GM13977 (cell line): ENCODE measurements around the gene NEMP1.
"Not testable (repeated sequence)": the region's sequence is repeated elsewhere in the genome, so short reads cannot be mapped to it uniquely, and the experiment has no call there.

ENCODE experiments used
- DNase-seq: peaks from one replicate; pipeline ENCODE4 v3.0.0; 2012; ENCODE audit warnings: low spot score
- in situ Hi-C: fragments of 300-500 bp; cut with MboI; formaldehyde crosslinking; loops from one replicate; pipeline ENCODE4 v1.12.0; 2022; ENCODE audit warnings: low sequenced_read_pairs, low pct_unique_long_range_greater_than_20kb, mixed read lengths, inconsistent platforms; ENCODE audit not compliant: unreplicated experiment
- TF ChIP-seq, protein P1 (sequence below): IDR thresholded peaks from 2 replicates; pipeline ENCODE4 v1.5.1; 2012; ENCODE audit warnings: mild to moderate bottlenecking, control low read depth; ENCODE audit not compliant: insufficient read depth; ENCODE audit errors: extremely low read depth, missing control alignments

Gene NEMP1

DNA sequence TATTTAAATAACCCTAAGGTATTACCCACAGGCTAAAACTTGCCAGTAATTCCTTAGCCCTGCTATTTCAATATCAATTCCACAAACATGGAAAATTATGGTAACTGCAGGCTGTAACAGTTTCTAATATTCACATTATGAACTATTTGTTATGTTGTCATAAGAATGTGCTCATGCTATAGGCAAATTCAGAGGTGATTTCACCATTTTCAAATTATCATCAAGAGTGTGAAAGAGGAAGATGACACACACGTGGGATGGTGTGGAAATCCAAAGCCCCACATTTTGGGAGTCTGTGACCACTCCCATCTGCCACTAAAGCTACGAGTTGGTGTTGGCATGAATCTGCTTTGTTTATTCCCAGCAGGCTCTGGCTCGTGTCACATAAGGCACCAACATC is 22.8 kb downstream of the NEMP1 start:
- in situ Hi-C loops: no loop called here
- TF ChIP-seq, protein P1, sequence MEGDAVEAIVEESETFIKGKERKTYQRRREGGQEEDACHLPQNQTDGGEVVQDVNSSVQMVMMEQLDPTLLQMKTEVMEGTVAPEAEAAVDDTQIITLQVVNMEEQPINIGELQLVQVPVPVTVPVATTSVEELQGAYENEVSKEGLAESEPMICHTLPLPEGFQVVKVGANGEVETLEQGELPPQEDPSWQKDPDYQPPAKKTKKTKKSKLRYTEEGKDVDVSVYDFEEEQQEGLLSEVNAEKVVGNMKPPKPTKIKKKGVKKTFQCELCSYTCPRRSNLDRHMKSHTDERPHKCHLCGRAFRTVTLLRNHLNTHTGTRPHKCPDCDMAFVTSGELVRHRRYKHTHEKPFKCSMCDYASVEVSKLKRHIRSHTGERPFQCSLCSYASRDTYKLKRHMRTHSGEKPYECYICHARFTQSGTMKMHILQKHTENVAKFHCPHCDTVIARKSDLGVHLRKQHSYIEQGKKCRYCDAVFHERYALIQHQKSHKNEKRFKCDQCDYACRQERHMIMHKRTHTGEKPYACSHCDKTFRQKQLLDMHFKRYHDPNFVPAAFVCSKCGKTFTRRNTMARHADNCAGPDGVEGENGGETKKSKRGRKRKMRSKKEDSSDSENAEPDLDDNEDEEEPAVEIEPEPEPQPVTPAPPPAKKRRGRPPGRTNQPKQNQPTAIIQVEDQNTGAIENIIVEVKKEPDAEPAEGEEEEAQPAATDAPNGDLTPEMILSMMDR: no peak
- no peak for DNase-seq

DNA sequence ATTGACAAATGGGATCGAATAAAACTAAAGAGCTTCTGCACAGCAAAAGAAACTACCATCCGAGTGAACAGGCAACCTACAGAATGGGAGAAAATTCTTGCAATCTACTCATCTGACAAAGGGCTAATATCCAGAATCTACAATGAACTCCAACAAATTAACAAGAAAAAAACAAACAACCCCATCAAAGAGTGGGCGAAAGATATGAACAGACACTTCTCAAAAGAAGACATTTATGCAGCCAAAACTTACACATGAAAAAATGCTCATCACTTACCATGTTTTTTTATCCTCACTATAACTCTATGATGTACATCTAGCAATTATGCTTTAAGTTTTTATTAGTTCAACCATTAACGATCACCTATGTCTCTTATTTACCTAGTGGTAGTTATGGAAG is 24.7 kb downstream of the NEMP1 start:
- DNase-seq, in situ Hi-C loops: not testable (repeated sequence)

DNA sequence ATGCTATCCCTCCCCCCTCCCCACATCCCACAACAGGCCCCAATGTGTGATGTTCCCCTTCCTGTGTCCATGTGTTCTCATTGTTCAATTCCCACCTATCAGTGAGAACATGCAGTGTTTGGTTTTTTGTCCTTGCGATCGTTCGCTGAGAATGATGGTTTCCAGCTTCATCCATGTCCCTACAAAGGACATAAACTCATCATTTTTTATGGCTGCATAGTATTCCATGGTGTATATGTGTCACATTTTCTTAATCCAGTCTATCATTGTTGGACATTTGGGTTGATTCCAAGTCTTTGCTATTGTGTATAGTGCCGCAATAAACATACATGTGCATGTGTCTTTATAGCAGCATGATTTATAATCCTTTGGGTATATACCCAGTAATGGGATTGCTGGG is 25.4 kb downstream of the NEMP1 start:
- DNase-seq, in situ Hi-C loops: not testable (repeated sequence)

DNA sequence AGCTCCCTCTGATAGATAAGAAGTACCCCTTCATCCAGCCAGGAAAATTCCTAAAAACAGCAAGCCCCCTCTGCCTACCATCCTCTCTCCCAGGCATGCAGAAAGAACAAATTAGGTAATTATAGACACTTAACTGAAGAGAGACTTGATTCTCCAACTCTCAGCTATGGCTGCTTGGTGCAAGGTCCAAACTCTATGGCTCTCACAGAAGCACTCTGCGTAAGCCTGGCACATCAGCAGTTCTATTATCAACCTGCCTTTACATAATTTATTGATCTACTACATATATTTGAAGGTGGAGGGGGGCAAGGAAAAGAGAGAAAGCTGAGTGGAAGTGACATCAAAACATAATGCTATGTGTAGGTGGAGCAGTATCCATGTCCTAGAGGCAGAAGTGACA is 27.6 kb downstream of the NEMP1 start:
- in situ Hi-C loops: no loop called here
- no peak for DNase-seq
- TF ChIP-seq, protein P1: no peak

DNA sequence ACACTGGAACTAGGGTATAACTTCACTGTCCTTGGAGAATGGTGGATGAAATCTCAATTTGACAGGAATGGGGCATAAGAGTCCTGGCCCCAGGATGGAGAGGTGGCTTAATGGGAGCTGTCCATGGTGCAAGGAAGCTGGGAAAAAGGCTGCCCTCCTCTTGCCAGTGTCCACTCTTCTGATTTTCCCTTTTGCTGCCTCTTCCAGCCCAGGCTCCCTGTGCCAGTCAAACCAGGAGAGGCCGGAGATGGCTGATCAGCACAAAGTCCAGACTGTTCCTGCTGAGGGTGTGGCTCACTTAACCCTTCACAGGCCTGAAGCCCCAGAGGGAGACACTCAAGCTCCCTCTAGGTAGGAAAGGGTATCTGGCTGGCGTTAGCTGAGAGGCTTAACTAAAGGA is 28.7 kb downstream of the NEMP1 start, which contains the start of gene MYO1A:
Gene MYO1A, minus strand, starts transcription at position 240 of the 400 bp plus-strand sequence. CDS start 1,806 bp downstream, outside the sequence.
- DNase-seq: no peak
- in situ Hi-C loops: no loop called here
- TF ChIP-seq, protein P1: no peak

DNA sequence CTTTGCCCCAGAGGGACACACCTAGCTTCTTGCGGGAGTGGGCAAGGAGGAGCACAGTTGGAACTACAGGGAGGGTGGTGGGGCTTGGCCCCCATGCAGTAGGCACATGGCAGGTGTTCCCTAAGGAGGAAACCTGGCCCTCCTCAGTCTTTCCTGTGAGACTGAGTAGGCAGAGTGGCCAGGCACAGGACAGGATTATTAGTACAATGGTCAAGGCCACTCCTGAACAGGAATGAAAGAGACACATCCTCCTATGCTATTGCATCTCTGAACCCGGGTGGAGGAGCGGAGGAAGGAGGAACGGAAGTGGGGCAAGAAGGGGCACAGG is 29.5 kb downstream of the NEMP1 start:
- in situ Hi-C loops: no loop called here
- TF ChIP-seq, protein P1: no peak
- DNase-seq: no peak

DNA sequence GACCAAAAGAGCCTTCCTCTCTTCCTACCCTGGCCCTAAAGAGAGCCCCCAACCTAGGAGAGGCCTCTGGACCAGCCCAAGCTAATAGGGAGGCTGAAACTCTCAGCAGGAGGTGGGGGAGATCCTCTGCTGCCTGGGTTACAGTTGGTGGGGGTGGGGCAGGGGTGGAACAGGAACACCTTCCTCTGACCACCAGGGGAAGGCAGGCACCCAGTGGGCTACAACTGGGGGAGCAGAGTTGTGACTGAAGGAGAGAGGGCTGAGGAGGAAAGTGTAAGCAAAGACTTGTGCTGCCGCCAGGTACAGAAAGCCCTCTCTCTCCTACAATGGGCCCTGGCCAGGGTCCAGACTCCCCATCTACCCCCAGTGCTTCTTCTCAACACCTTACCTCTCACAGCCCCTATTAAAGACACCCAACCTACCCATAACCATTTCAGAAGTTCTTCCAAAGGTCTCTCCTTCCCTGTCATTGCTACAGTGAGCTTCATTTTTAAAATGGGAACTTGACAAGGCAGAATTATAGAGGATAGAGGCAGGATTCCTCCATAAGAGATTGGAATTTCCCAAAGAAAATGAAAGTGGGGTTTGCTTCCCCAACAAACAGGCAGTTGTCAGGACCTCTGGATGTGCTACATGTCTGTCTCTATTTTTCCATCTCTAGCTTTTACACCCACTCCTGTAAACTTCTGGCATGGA is 30.0 kb downstream of the NEMP1 start:
- TF ChIP-seq, protein P1: no peak
- in situ Hi-C loops: no loop called here
- DNase-seq: no peak

DNA sequence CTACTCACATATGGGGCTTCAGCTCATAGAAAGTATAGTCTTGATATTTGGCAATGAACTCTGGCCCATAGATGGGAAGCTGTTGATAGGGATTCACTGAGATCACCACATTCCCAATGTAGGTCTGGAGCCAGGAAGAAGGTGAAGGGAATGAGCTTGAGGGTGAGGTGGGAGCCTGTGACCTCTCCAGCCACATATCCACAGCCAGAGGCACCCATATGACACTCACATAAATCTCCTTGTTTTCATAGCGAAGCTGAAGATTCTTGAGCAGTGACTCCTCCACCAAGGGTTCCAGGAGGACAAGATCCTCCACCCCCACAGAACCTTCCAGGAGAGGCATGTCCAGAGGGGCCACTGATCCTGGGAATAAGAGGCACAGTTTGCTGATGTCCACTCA is 30.6 kb downstream of the NEMP1 start:
- DNase-seq: no peak
- TF ChIP-seq, protein P1: no peak
- in situ Hi-C loops: no loop called here
